Neural cell (in vitro differentiated cells): ENCODE data around the gene KCNJ5.

Source experiments
- CTCF ChIP-seq: fragments of 450-650 bp; IDR thresholded peaks from 2 replicates; pipeline ENCODE4 v1.5.1; 2014; ENCODE audit warnings: antibody characterized with exemption, mild to moderate bottlenecking, moderate library complexity; ENCODE audit not compliant: poor library complexity, severe bottlenecking
- TAF1 ChIP-seq: IDR thresholded peaks from 2 replicates; pipeline ENCODE4 v1.6.1; 2012; ENCODE audit warnings: low read depth
- TF ChIP-seq, protein P1 (sequence below): IDR thresholded peaks from 2 replicates; pipeline ENCODE4 v1.6.1; 2012; ENCODE audit warnings: borderline replicate concordance

GRCh38 chr11:128948583-128948982 is 57.4 kb downstream of the KCNJ5 start:
- no peak for TF ChIP-seq CTCF
- TF ChIP-seq TAF1, result no peak
- TF ChIP-seq, protein P1, sequence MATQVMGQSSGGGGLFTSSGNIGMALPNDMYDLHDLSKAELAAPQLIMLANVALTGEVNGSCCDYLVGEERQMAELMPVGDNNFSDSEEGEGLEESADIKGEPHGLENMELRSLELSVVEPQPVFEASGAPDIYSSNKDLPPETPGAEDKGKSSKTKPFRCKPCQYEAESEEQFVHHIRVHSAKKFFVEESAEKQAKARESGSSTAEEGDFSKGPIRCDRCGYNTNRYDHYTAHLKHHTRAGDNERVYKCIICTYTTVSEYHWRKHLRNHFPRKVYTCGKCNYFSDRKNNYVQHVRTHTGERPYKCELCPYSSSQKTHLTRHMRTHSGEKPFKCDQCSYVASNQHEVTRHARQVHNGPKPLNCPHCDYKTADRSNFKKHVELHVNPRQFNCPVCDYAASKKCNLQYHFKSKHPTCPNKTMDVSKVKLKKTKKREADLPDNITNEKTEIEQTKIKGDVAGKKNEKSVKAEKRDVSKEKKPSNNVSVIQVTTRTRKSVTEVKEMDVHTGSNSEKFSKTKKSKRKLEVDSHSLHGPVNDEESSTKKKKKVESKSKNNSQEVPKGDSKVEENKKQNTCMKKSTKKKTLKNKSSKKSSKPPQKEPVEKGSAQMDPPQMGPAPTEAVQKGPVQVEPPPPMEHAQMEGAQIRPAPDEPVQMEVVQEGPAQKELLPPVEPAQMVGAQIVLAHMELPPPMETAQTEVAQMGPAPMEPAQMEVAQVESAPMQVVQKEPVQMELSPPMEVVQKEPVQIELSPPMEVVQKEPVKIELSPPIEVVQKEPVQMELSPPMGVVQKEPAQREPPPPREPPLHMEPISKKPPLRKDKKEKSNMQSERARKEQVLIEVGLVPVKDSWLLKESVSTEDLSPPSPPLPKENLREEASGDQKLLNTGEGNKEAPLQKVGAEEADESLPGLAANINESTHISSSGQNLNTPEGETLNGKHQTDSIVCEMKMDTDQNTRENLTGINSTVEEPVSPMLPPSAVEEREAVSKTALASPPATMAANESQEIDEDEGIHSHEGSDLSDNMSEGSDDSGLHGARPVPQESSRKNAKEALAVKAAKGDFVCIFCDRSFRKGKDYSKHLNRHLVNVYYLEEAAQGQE, result no peak
